SK-N-SH treated with all-trans-retinoic acid at 6 μM for 48 hours (cell line): ENCODE results near the gene TMEM120B.

Experiments
- ATAC-seq: fragments of 200-7000 bp; cut with Tn5 transposase; 3 replicates; pipeline ENCODE4 v1.9.1; 2020; ENCODE audit warnings: mild to moderate bottlenecking, moderate library complexity
- CREB5 ChIP-seq: fragments of 250-450 bp; sonication (Bioruptor Pico); IDR thresholded peaks from 2 replicates; pipeline ENCODE4 v1.5.1; 2020; ENCODE audit warnings: low read depth, mild to moderate bottlenecking, moderate library complexity
- CSDC2 ChIP-seq: fragments of 250-450 bp; sonication (Bioruptor Pico); IDR thresholded peaks from 2 replicates; pipeline ENCODE4 v1.5.0; 2020; ENCODE audit warnings: mild to moderate bottlenecking, moderate library complexity
- ESRRG ChIP-seq: fragments of 250-450 bp; sonication (Bioruptor Pico); IDR thresholded peaks from 2 replicates; pipeline ENCODE4 v1.6.1; 2021; ENCODE audit warnings: mild to moderate bottlenecking
- GLIS3 ChIP-seq: fragments of 250-450 bp; sonication (Bioruptor Pico); IDR thresholded peaks from 2 replicates; pipeline ENCODE4 v1.5.0; 2020; ENCODE audit warnings: mild to moderate bottlenecking, moderate library complexity
- ISL1 ChIP-seq: fragments of 250-450 bp; sonication (Bioruptor Pico); IDR thresholded peaks from 2 replicates; pipeline ENCODE4 v2.1.2; 2022; ENCODE audit warnings: mild to moderate bottlenecking, moderate library complexity
- OSR1 ChIP-seq: fragments of 250-450 bp; sonication (Bioruptor Pico); IDR thresholded peaks from 2 replicates; pipeline ENCODE4 v1.8.0; 2022; ENCODE audit warnings: moderate library complexity, mild to moderate bottlenecking, inconsistent platforms
- PATZ1 ChIP-seq: fragments of 250-450 bp; sonication (Bioruptor Pico); IDR thresholded peaks from 2 replicates; pipeline ENCODE4 v1.8.0; 2020; ENCODE audit warnings: mild to moderate bottlenecking, moderate library complexity, borderline replicate concordance
- POU6F1 ChIP-seq: fragments of 250-450 bp; sonication (Bioruptor Pico); IDR thresholded peaks from 2 replicates; pipeline ENCODE4 v1.8.0; 2021; ENCODE audit warnings: low read depth, mild to moderate bottlenecking, moderate library complexity, borderline replicate concordance
- PPARA ChIP-seq: fragments of 250-450 bp; sonication (Bioruptor Pico); IDR thresholded peaks from 2 replicates; pipeline ENCODE4 v1.5.0; 2020; ENCODE audit warnings: mild to moderate bottlenecking, borderline replicate concordance
- RARB ChIP-seq: fragments of 250-450 bp; sonication (Bioruptor Pico); IDR thresholded peaks from 2 replicates; pipeline ENCODE4 v1.8.0; 2021; ENCODE audit warnings: mild to moderate bottlenecking, moderate library complexity
- SNAI2 ChIP-seq: fragments of 250-450 bp; sonication (Bioruptor Pico); IDR thresholded peaks from 2 replicates; pipeline ENCODE4 v1.5.0; 2020; ENCODE audit warnings: mild to moderate bottlenecking, moderate library complexity
- TCF4 ChIP-seq: fragments of 250-450 bp; sonication (Bioruptor Pico); IDR thresholded peaks from 2 replicates; pipeline ENCODE4 v1.8.0; 2021; ENCODE audit warnings: mild to moderate bottlenecking, moderate library complexity, borderline replicate concordance
- ZC3H10 ChIP-seq: fragments of 250-450 bp; sonication (Bioruptor Pico); IDR thresholded peaks from 2 replicates; pipeline ENCODE4 v1.5.1; 2021; ENCODE audit warnings: mild to moderate bottlenecking, moderate library complexity
- ZFP3 ChIP-seq: fragments of 250-450 bp; sonication (Bioruptor Pico); IDR thresholded peaks from 2 replicates; pipeline ENCODE4 v1.5.0; 2020; ENCODE audit warnings: mild to moderate bottlenecking, moderate library complexity
- ZFP30 ChIP-seq: fragments of 450-650 bp; formaldehyde crosslinking; IDR thresholded peaks from 2 replicates; pipeline ENCODE4 v1.5.0; 2022; ENCODE audit warnings: mild to moderate bottlenecking, moderate library complexity
- ZNF70 ChIP-seq: fragments of 450-650 bp; formaldehyde crosslinking; IDR thresholded peaks from 2 replicates; pipeline ENCODE4 v1.5.0; 2020; ENCODE audit warnings: mild to moderate bottlenecking, moderate library complexity
- ZNF8 ChIP-seq: fragments of 450-650 bp; formaldehyde crosslinking; IDR thresholded peaks from 2 replicates; pipeline ENCODE4 v1.5.0; 2020; ENCODE audit warnings: mild to moderate bottlenecking, moderate library complexity
- TF ChIP-seq, protein P1 (sequence below): fragments of 250-450 bp; sonication (Bioruptor Pico); IDR thresholded peaks from 2 replicates; pipeline ENCODE4 v1.5.1; 2021; ENCODE audit warnings: mild to moderate bottlenecking, moderate library complexity

The TMEM120B gene

GRCh38 chr12:121791671-121792551, 79.4 kb downstream of the TMEM120B start (continued):
- TF ChIP-seq CREB5 (CRISPR knock-in tag), result no peak
- TF ChIP-seq GLIS3 (CRISPR knock-in tag), result no peak
- TF ChIP-seq ZNF70 (CRISPR knock-in tag), result no peak
- TF ChIP-seq ZC3H10 (CRISPR knock-in tag), result no peak
- TF ChIP-seq CSDC2 (CRISPR knock-in tag), result no peak

- ATAC-seq, result no peak
- TF ChIP-seq, protein P1, sequence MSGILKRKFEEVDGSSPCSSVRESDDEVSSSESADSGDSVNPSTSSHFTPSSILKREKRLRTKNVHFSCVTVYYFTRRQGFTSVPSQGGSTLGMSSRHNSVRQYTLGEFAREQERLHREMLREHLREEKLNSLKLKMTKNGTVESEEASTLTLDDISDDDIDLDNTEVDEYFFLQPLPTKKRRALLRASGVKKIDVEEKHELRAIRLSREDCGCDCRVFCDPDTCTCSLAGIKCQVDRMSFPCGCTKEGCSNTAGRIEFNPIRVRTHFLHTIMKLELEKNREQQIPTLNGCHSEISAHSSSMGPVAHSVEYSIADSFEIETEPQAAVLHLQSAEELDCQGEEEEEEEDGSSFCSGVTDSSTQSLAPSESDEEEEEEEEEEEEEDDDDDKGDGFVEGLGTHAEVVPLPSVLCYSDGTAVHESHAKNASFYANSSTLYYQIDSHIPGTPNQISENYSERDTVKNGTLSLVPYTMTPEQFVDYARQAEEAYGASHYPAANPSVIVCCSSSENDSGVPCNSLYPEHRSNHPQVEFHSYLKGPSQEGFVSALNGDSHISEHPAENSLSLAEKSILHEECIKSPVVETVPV, result no peak
- TF ChIP-seq ESRRG (CRISPR knock-in tag) (no peak), TCF4 (CRISPR knock-in tag) (no peak), ZNF8 (CRISPR knock-in tag) (no peak), CREB5 (CRISPR knock-in tag) (no peak), ZFP30 (no peak)
- TF ChIP-seq, all 23 proteins: peak for 0
Observed at GRCh38 chr12:121792607-121793439, 80.3 kb downstream of the TMEM120B start.

GRCh38 chr12:121793440-121793837, 80.9 kb downstream of the TMEM120B start, which contains the start of gene RHOF:
Gene RHOF (minus strand): TSS chr12:121793688. CDS start chr12:121793633, 55 bp downstream.
- ATAC-seq, result peak; percentile 3
- TF ChIP-seq ZC3H10 (CRISPR knock-in tag) (no peak), CREB5 (CRISPR knock-in tag) (no peak), ZFP30 (no peak), PATZ1 (CRISPR knock-in tag) (no peak), SNAI2 (CRISPR knock-in tag) (no peak), ESRRG (CRISPR knock-in tag) (no peak)
- TF ChIP-seq, protein P1, result no peak

DNA sequence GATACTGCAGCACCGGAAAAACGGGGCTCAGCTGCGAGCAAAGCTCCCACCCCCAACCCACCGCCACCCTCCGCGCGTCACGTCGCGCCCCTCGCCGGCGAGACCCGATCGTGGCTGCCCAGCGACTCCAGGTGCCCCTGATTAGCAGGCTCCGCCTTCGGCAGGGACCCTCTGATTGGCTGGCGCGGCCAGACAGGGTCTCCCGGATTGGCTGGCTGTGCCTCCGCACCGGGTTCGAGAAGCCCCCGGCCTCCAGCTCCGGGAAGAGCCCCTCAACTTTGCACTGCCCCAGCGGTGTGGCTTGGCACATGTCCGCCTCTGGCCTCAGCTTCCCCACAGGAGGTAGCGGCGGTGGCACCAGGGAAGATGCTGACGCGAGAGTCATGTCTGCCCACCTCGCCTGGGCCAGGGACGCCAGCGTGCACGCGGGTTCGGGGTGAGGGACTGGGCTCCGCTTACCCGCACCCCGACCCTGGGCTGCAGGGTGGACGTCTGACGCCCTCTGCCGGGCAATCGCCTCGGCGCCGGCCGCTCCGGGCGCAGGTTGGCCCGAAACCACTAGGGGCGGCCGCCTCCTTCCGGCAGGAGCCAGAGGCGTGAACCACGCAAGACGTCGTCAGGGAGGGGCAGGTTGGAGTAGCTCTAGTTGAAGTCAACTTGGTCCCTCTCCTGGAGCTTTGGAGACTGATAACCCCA, 81.4 kb downstream of the TMEM120B start:
- TF ChIP-seq ZFP3, result no peak
- no peak for TF ChIP-seq PPARA (CRISPR knock-in tag)
- no peak for TF ChIP-seq ISL1 (CRISPR knock-in tag)
- TF ChIP-seq RARB, result 0 out of 2 replicates have a peak, but pooled peaks have one; percentile 40
- TF ChIP-seq POU6F1 (CRISPR knock-in tag), result no peak
- TF ChIP-seq OSR1, result no peak
- peak; percentile 78 for ATAC-seq
